Eye (tissue), 1 donor: ENCODE data around the gene RNF152.

Source experiments
- DNase-seq: peaks from one replicate; pipeline ENCODE4 v3.0.0-alpha.2; 2015

The RNF152 gene, protein sequence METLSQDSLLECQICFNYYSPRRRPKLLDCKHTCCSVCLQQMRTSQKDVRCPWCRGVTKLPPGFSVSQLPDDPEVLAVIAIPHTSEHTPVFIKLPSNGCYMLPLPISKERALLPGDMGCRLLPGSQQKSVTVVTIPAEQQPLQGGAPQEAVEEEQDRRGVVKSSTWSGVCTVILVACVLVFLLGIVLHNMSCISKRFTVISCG

DNA sequence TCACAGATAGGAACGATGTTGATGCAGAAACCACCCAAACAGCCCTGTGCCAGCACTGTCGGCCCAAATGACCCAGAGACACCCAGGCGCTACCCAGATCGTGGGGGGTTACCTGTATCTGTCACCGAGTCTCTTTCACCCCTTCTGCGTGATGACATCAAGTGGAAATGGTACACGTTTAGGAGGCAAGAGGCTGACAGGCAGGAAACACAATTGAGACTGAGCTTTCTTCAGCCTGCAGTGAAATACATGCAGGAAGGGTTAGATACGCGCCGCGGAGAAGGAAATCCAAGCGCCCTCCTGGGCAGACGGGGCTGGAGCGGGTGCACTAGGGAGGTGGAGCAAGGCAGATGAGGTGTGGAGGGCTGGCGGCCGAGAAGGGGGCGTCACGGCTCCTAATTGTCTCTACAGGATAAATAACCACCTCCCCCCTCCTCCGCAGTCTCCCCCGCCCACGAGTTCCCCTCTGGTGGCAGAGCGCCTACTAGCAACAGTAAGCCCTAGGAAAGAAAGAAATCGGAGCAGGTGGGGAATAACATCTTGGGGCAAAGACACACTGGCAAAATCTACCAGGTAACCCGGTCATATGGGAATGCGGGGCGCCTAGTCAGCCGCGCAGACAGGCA is at the start of gene RNF152:
TSS of gene RNF152 (minus strand) at position 325 of the 626 bp plus-strand sequence. CDS start 76,544 bp downstream, outside the sequence.
- peak; percentile 78 for DNase-seq

DNA sequence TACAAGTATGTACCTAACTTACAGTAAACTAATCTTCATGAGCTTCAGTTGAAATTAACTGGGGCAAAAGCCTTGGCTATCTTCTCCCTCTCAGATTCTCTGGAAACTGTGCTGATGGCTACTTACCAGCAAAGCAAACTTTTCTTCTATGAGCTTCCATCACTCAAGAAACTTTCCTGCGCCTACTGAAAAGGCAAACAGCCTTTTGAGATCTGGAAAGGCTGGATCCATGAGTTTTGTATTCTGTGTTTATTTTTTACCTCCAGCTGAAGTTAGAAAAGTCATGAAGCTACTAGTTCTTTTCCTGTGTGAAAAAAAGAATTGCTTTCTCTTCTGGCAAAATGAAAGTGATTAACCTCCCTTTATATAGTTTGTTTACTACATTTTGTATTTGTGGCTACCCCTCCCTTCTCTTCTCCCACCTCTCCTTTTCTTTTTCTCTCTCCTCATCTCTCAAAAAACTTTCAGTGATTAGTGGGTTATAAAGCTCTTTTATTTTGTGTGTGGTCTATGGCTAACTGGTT is 49.2 kb upstream of the RNF152 start:
- DNase-seq, result no peak

DNA sequence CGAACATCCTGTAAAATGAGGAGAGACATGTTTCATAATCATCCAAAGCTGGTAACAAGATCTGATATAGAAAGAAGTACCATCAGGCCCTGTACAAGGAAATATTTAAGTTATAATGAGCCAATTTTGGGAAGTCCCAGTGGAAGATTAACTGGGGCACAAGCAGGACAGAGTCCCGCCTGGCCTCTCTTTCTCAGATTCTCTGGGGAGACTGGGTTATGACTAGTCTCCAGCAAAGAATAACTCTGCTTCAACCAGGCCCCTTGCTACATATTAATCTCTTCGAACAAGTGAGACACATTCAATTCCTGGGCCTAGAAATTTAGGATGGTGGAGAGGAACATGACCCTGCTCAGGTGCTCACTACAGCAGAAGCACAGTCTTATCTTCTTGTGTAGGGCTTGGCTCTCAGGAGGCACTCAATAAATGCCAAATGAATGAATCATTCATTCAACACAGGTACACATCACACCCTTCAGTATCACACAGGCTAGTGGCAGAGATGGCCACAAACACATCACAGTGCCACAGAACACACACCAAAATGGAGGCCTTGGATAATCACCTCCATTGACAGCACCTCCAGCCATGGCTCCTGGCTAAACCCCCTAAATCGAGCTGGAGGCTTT is 46.4 kb upstream of the RNF152 start:
- no peak for DNase-seq

DNA sequence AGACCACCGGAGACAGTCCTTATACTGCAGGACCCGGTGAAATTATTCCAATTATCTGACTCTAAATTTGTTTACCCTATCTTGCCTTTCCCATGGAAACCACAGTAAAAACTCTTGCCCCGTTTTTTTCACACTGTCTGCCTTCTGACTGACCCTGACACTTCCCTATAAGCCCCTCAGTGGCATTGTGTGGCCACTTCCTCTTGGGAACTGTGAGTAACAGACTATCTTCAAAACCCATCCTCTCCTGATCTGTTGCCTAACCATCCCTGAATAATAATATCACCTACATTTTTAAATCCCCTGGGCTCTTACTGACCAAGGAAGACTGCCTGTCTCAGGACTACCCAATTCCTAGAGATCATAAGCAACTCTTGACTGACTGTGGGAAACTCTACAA is 42.6 kb upstream of the RNF152 start:
- DNase-seq, result no peak

DNA sequence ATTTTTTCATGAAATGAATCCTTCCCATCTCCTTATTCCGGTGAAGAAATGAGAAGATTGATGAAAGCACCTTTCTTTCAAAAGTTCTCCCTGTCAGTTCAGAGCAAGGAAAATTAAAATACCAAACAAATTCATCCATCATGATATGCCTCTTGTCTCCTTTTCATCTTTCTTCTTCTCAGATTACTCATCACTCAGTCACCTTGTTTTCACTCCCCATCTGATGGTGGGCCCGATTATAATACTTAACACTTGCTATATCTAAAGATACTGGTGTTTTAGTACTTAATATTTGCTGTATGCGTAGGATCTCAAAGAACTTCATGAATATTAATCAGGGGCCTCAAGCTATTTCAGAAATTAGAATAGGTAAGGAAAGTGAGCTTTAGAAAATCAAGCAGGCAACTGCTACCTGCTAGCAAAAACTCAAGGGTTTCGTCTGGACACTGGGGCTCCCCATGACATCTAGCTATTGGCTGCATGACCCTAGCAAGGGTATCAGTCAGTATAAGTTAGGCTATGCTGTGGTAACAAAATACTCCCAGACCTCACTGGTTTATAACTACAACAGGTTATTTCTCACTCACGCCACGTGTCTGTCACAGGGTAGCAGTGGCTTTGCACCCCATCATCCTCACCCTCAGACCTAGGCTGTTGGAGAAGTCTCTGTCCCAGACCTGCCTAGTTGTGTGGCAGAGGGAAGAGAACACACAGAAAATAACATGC is 39.0 kb upstream of the RNF152 start:
- DNase-seq, result no peak

DNA sequence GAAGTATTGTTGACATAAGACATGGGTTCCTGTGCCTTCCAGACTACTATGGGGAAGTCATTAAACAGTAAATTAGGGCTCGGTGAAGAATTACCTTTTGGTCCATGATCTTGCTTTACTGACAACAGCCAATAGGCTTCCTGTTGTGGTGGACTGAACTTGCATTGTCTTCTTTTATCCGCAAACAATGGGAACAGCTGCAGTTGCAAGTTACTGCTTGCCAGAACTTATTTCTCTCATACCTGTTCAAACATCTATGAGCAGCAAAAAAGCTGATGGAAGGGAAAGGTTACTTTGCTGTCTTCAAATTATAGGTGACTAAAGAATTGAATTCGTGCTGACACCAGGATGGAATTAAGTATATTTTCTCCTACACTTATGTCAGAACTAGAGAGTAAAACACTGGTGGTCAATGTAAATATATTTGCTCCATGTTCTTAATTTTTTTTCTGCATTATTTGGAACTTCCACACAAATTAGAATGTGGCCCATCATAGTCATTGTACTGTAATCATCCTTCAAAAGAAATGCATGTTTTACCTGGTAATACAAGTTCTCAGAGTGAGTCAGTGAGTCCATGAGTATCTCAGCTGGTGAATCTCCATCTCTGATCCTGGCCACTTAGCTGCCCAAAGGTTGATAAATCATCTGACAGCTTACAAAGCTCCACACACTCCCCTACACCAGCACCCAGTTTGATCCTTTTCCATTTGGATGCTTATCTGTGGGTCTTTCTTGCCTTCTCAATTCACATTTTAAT is 37.3 kb upstream of the RNF152 start:
- DNase-seq, result no peak

DNA sequence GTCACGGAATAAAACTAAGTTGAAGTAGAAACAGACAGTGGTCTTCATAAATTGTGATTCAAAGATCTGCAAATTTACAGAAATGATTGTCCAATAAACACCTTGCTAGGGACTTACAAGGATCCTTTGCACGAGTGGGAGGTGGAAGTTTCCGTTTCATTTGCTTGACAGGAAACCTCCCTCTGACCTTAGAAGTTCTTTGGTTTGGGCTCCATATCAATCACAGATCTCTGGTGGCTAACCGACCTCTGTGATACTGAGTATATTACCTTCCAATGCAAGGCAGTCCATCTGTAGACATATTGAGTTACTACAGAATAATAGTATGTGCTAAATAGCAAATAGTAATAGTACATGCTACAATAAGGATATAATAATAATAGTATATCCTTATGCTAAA is 33.7 kb upstream of the RNF152 start:
- DNase-seq, result no peak

DNA sequence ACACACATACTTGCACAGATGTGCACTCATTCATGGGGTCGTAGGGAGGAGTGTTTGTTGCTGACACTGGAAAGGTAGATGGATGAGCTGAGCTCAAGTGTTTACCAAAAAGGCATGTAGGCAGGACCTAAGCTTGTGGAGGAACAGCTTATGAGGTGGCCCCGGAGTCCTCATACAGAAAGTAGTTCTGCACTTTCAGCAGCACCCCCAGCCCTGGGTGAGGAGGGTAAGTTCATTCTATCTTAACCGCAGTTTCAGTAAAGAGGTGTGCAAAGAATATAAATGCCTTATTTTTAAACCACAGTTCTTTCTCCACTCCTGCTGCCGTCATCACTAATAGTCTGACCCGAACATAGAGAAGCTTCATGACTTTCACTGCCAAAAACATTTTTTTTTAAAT is 31.7 kb upstream of the RNF152 start:
- DNase-seq, result no peak

DNA sequence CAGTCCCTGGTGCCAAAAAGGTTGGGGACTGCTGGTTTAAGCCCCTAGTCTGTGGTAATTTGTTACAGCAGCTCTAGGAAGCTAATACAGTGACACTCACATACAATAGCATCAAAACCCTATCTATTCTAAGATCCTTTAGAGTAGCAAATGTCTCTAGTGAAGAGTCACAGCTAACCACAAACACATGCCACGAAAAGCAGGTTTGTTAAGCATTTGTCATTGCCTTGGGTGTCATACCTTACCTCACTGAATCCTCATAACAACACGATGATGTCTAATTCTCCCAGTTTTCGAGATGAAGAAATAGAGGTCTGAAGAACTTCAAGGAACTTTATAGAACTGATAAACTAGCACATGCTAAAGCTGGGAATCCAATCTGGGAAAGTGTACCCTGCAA is 29.6 kb upstream of the RNF152 start:
- no peak for DNase-seq

DNA sequence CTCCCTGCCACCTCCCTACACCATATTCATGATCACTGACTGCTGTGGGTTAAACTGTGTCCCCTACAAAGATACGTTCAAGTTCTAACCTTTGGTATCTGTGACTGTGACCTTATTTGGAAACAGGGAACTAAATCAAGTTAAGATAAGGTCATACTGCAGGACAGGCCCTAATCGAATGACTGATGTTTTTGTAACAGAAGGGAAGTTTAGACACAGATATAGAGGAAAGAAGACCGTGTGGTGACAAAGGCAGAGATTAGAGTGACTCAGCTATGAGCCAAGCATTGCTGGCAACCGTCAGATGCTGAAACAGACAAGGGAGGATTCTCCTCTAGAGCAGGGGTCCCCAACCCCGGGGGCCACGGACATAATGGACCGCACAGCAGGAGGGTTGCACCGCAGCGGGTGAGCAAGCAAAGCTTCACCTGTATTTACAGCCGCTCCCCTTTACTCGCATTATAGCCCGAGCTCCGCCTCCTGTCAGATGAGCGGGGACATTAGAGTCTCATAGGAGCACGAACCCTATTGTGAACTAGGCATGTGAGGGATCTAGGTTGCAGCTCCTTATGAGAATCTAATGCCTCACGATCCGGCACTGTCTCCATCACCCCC is 28.9 kb upstream of the RNF152 start:
- DNase-seq, result no peak

DNA sequence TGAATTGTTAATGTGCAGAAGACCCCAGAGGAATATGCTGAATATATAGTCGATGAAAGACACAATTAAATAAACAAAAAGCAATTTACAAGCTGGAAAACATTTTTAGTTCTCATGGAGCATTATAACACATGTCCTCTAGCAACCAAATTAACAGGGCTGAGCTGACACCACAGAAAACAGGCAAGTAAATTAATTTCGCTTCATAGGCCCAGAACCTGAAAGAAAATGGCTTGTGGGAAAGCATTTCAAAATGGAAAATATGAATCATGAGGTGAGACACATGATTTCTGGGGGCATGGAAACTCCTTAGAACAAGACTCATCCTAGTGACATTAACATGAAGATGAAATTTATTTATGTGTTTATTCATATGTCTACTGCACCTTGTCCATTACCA is 25.0 kb upstream of the RNF152 start:
- no peak for DNase-seq

DNA sequence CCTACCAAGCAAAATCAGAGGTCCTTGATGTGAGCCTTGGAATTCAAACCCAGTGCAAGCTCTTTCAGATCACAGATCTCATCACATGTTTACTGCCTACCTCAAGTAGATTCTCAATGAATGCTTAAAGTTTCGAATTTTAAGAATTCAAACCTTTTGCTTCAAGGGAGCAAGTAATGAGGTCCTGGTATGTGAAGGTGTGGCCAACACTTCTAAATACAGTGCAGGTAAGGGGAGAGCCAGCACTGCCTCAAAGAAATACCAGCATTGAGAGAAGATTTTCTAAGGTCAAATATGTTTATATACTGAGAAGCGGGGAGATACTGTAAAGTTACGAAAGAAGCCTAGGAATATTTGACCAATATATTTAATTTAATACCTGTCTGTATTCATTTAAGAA is 19.7 kb upstream of the RNF152 start:
- no peak for DNase-seq

DNA sequence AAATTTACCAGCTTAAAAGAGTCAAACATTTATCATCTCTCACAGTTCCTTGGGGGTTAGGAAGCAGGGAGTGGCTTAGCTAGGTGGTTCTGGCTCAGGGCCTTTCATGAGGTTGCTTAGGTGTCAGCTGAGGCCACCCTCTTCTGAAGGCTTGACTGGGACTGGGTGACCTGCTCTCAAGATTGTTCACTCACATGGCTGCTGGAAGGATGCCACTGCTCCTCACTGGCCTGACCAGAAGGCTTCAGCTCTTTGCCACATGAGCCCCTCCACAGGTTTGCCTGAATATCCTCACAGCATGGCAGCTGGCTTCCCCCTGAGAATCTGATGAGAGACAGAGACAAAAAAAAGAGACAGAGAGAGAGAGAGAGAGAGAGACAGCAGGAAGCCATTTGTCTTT is 17.3 kb upstream of the RNF152 start:
- DNase-seq, result no peak

DNA sequence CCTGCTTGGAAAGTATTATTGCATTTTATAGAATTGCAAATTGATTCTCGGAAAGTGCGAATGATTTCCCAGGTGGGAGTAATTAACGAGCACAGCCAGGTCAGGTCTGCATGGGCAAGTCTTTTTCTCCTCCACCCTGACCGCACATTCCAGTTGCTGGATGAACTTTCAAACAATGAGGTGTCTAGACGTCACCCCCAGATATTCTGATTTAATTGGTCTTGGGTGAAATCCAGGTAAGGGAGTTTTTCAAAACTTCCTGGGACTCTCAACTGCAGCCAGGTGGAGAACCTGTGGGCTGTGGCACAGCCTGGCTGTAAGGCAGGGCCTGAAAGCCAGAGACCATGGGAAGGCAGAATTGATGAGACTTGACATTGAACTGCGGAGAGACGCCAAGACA is 15.9 kb upstream of the RNF152 start:
- no peak for DNase-seq

DNA sequence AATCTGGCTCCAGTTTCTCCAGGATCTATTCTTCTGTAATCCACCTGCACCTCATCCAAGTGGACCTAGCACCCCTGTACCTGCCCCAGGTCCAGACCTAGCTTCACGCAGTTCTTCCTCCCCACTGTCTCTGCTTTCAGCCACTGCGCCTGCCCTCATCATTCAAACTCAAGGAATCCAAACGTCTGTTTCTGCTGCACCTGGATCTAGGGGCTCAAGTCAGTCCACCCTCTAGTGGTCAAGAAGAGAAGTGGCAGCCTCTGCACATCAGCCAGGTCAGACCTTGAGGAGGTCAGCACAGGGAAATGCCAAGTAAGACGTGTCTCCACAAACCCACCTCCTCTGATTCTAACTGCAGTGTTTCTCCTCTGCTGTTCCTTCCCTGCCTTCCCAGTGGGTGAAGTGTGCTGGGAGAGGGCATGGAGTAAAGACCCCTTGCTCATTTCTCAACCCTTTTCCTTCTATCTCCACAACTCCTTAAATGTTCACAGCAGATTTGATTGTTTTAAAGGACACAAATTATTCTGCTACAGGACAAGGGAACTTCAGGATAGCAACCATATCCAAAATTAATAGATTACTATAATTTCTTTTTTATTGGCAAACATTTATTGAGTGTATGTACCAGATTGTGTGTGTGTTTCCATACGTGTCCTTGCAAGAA is 8.6 kb upstream of the RNF152 start:
- peak; percentile 75 for DNase-seq

DNA sequence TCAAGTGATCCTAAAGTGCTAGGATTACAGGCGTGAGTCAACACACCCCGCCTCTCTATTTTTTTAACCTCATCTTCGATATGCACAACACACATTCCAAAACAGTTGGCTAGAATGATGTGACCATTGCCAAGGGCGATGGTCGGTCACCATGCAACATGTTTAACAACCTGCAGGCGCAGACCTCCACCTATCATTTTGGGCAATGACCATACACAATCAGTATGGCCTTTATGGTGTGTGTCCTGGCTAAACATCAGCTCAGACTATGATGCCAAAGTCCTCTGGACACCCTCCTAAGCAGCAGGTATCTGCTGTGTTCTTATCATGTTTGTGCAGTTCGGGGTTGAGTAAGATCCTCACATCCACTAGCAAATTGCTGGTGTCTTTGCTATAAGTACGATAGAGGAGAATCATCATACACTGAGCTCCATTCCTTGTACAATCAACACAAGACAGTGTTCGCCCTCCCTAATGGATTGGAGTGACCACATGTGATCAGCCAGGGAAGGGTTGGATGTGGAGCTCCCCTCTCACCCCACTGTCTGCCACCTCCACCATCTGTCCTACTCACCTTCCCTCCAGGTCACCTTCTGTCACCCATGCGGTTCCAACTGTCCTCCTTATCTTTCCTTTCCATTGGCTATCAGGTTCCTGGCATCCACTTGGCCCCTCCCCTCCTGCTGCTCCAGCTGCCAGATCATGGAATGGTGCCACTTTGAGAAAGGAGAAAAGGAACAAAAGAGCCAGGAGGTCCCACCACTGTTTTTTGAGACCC is 7.9 kb upstream of the RNF152 start:
- no peak for DNase-seq

DNA sequence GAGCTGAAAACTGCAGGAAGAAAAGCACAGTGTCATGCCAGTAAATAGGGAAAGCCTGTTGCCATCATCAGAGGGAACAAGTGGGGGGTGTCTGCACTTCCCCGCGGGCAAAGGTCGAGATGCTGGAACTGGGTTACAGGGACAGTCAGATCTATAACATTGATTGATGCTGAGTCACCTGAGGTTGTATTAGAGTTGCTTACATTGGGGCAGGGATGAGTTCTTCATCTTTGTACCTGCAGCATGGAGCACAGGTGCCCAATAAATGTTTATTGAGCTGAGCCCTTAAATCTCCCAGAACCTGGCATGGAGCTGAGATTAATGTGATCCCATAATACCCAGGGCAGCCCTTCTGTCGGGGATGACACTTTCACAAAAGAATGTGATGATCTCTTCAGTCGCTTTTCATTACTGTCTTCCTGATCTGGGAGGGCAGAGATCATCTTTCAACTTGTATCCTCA is 5.9 kb upstream of the RNF152 start:
- no peak for DNase-seq

DNA sequence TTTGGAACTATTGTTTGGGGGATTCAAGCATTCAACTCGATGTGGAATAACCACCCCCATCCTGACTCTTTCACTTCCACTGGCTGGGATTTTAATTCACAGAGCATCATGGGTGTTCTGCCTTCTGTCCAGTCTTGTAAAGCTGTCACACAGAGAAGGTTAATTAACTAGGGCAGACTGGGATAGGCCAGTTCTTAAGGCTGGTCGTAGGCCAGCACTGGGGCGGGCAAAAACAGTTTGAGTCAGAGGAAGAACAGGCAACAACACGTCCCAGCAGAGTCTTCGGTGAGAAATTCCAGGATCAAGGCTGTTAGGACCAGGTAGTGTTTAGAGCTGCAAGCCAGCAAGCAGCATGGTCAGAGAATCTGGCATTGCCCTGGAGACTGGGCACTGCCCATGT is 4.0 kb upstream of the RNF152 start:
- peak; percentile 50 for DNase-seq

DNA sequence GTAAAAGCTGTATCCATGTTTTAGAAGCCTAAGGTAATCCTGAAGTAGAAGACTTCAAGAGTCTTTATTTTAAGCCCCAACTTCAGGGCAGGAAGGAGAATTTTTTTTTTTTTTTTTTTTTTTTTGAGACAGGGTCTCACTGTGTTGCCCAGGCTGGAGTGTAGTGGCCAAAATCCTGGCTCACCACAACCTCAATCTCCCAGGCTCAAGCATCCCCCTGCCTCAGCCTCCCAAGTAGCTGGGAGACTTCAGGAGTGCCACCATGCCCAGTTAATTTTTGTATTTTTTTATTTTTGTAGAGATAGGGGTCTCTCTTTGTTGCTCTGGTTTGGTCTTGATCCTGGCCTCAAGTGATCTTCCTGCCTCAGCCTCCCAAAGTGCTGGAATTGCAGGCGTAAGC is 3.3 kb upstream of the RNF152 start:
- DNase-seq, result no peak

DNA sequence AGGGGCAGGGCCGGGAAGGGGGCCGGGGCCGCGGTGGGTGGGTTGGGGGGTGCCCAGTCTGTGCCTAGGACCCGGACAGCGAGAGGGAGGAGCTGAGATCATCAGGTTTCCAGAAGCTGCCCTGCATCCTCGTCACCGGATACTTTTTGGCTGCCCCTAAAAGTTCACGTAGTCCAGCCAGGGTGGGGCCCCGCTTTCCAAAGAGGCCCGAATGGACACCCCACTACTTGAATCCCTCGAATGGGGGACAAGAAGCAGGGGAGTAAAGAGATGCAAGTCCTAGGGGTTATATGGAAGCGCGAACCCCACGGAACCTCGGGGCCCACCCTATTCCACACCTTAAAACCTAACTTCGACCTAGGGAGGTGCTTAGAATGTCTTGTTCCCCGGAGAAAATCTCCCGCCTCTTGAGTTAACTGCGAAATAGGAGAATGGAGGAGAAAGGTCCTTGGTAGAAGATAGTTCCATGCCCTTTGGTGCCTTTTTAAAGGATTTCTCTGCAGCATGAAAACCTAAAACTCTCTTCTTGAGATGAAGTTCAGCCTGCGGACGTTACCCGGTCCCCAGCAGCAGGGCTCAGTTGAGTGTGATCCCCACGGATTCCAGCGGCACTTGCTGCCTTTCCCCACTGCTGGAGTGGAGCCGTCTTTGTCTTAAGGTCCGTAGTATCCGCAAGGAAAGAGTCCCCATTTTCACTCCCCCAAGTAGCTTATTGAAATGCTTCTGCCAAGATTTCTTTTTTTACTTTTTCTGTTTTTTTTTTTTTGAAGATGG is 2.1 kb upstream of the RNF152 start:
- peak; percentile 44 for DNase-seq
